Activated naive CD8-positive, alpha-beta T cell treated with anti-CD3 and anti-CD28 coated beads for 36 hours (primary cell): ENCODE data around the gene SLC25A4. TPM values are rescaled to one million over a fixed set of nuclear protein-coding genes. Genes with fewer than 3 reads are reported as not detected.
"Not testable (repeated sequence)": the region's sequence is repeated elsewhere in the genome, so short reads cannot be mapped to it uniquely, and the experiment has no call there.

Experiments used
- DNase-seq: peaks from one replicate; pipeline ENCODE4 v3.0.0; 2021
- H3K27ac Mint-ChIP-seq: one replicate; pipeline ENCODE4 v1.8.0; 2022; ENCODE audit warnings: mild to moderate bottlenecking, moderate library complexity, mixed read lengths
- H3K27me3 Mint-ChIP-seq: one replicate; pipeline ENCODE4 v1.8.0; 2022; ENCODE audit warnings: mild to moderate bottlenecking, mixed read lengths
- H3K36me3 Mint-ChIP-seq: one replicate; pipeline ENCODE4 v1.8.0; 2021; ENCODE audit warnings: mild to moderate bottlenecking, mixed read lengths
- H3K4me1 Mint-ChIP-seq: one replicate; pipeline ENCODE4 v1.8.0; 2021; ENCODE audit warnings: mixed read lengths
- H3K4me3 Mint-ChIP-seq: one replicate; pipeline ENCODE4 v1.8.0; 2022; ENCODE audit warnings: mild to moderate bottlenecking, moderate library complexity, mixed read lengths
- H3K9me3 Mint-ChIP-seq: one replicate; pipeline ENCODE4 v1.8.0; 2022; ENCODE audit warnings: mixed read lengths
- total RNA-seq, 2 experiments: library from RNA; stranded (reverse); gene quantifications; one replicate each; pipeline ENCODE4 v1.2.3, GENCODE V29; 2021

Gene SLC25A4
- total RNA-seq, 2 experiments from 2014 or later, result 7.6 to 7.8 TPM

- Mint-ChIP-seq H3K27me3 (no peaks in the 10 kb centered on the region), H3K4me1 (peaks cover 30% of the 10 kb centered on the region), H3K27ac (no peak overlapping the region), H3K9me3 (no peaks in the 10 kb centered on the region), H3K36me3 (peaks cover 24% of the 10 kb centered on the region), H3K4me3 (no peak overlapping the region)
- no peak for DNase-seq
Observed at GRCh38 chr4:185189606-185190305, 46.7 kb downstream of the SLC25A4 start.

- peaks cover 32% of the 10 kb centered on the region for H3K4me1 Mint-ChIP-seq
- no peaks in the 10 kb centered on the region for H3K9me3 Mint-ChIP-seq
- no peak for DNase-seq
- peaks cover 26% of the 10 kb centered on the region for H3K36me3 Mint-ChIP-seq
- H3K27ac Mint-ChIP-seq, result no peak overlapping the region
- H3K4me3 Mint-ChIP-seq, result no peak overlapping the region
- no peaks in the 10 kb centered on the region for H3K27me3 Mint-ChIP-seq
Observed at GRCh38 chr4:185190306-185190856, 47.3 kb downstream of the SLC25A4 start.

- no peak overlapping the region for H3K27ac Mint-ChIP-seq
- H3K36me3 Mint-ChIP-seq, result peaks cover 26% of the 10 kb centered on the region
- H3K9me3 Mint-ChIP-seq, result no peaks in the 10 kb centered on the region
- H3K4me3 Mint-ChIP-seq, result no peak overlapping the region
- H3K4me1 Mint-ChIP-seq, result peaks cover 31% of the 10 kb centered on the region
- no peaks in the 10 kb centered on the region for H3K27me3 Mint-ChIP-seq
- no peak for DNase-seq
Observed at GRCh38 chr4:185192059-185192458, 49.0 kb downstream of the SLC25A4 start.

GRCh38 chr4:185194924-185195888 is 52.1 kb downstream of the SLC25A4 start:
- no peaks in the 10 kb centered on the region for H3K9me3 Mint-ChIP-seq
- no peak overlapping the region for H3K4me3 Mint-ChIP-seq
- peaks cover 24% of the 10 kb centered on the region for H3K4me1 Mint-ChIP-seq
- H3K27me3 Mint-ChIP-seq, result no peaks in the 10 kb centered on the region
- H3K36me3 Mint-ChIP-seq, result peaks cover 26% of the 10 kb centered on the region
- no peak for DNase-seq
- H3K27ac Mint-ChIP-seq, result peak overlapping the region; percentile 40

DNA sequence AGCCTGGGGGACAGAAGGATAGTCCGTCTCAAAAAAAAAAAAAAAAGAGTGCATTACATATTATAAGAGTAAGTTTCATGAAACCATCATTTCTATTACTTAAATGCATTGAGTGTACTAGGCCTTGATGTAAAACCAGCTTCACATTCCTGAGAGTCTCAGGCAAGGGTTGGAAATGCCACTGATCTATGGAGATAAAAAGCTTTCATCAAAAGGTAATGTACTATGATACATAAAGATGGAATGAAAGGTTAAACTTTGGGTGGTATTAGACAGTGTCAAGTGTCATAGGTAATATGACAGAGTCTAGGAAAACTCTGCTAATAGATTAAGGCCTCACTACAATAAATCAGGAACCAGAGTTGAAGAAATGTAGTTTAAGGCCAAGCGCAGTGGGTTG is 53.4 kb downstream of the SLC25A4 start:
- no peak overlapping the region for H3K4me3 Mint-ChIP-seq
- H3K27me3 Mint-ChIP-seq, result no peaks in the 10 kb centered on the region
- H3K4me1 Mint-ChIP-seq, result peaks cover 27% of the 10 kb centered on the region
- H3K9me3 Mint-ChIP-seq, result no peaks in the 10 kb centered on the region
- peaks cover 20% of the 10 kb centered on the region for H3K36me3 Mint-ChIP-seq
- H3K27ac Mint-ChIP-seq, result no peak overlapping the region
- no peak for DNase-seq

DNA sequence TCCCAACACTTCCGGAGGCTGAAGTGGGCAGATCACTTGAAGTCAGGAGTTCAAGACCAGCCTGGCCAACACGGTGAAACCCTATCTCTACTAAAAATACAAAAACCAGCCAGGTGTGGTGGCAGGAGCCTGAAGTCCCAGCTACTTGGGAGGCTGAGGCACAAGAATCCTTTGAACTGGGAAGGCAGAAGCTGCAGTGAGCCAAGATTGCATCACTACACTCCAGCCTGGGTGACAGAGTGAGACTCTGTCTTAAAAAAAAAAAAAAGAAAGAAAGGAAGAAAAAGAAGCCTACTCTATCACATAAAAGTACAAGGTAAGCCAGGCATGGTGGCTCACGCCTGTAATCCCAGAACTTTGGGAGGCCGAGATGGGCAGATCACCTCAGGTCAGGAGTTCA is 55.1 kb downstream of the SLC25A4 start:
- Mint-ChIP-seq H3K36me3 (peaks cover 22% of the 10 kb centered on the region), H3K4me1 (peaks cover 33% of the 10 kb centered on the region)
- not testable (repeated sequence) for DNase-seq, H3K9me3 Mint-ChIP-seq, H3K27ac Mint-ChIP-seq, H3K4me3 Mint-ChIP-seq, H3K27me3 Mint-ChIP-seq

Other genes with a start within 250 kb of the SLC25A4 start
- not detected for gene HELT, start 124.8 kb upstream of the SLC25A4 start, total RNA-seq
- gene CFAP97, start 60.7 kb downstream of the SLC25A4 start, total RNA-seq, result 10 to 100 TPM; 49.2 to 49.3 TPM
- gene SNX25, start 66.3 kb downstream of the SLC25A4 start, total RNA-seq, result 10 to 100 TPM; 12.4 to 14.3 TPM